ENCODE results near the gene C16orf74.

GRCh38 chr16:85763616-85764015 is 12.7 kb upstream of the C16orf74 start:
- TF ChIP-seq GLIS3 (CRISPR knock-in tag; IDR thresholded peaks at IDR 0.05) (no peak), PATZ1 (CRISPR knock-in tag; IDR thresholded peaks at IDR 0.05; ENCODE audit: borderline replicate concordance) (no peak), TCF4 (CRISPR knock-in tag; IDR thresholded peaks at IDR 0.05; ENCODE audit: borderline replicate concordance) (no peak), TOX (CRISPR knock-in tag; IDR thresholded peaks at IDR 0.05; ENCODE audit: borderline replicate concordance) (no peak), TSHZ2 (CRISPR knock-in tag; IDR thresholded peaks at IDR 0.05) (no peak), ZFP3 (CRISPR knock-in tag; IDR thresholded peaks at IDR 0.05) (no peak), ZNF565 (CRISPR knock-in tag; conservative IDR thresholded peaks at IDR 0.05; ENCODE audit: low read depth) (no peak), ARNTL (CRISPR knock-in tag; IDR thresholded peaks at IDR 0.05; ENCODE audit: borderline replicate concordance, low read depth) (no peak), ZFP30 (CRISPR knock-in tag; IDR thresholded peaks at IDR 0.05) (no peak), ZNF8 (CRISPR knock-in tag; IDR thresholded peaks at IDR 0.05) (no peak), ZC3H10 (CRISPR knock-in tag; IDR thresholded peaks at IDR 0.05) (no peak), RARB (CRISPR knock-in tag; IDR thresholded peaks at IDR 0.05) (no peak), ISL1 (CRISPR knock-in tag; IDR thresholded peaks at IDR 0.05) (no peak), CREB5 (CRISPR knock-in tag; IDR thresholded peaks at IDR 0.05; ENCODE audit: low read depth) (no peak)
